ENCODE measurements around the gene STMN3.
"Not testable (repeated sequence)": the region's sequence is repeated elsewhere in the genome, so short reads cannot be mapped to it uniquely, and the experiment has no call there.

Gene STMN3

DNA sequence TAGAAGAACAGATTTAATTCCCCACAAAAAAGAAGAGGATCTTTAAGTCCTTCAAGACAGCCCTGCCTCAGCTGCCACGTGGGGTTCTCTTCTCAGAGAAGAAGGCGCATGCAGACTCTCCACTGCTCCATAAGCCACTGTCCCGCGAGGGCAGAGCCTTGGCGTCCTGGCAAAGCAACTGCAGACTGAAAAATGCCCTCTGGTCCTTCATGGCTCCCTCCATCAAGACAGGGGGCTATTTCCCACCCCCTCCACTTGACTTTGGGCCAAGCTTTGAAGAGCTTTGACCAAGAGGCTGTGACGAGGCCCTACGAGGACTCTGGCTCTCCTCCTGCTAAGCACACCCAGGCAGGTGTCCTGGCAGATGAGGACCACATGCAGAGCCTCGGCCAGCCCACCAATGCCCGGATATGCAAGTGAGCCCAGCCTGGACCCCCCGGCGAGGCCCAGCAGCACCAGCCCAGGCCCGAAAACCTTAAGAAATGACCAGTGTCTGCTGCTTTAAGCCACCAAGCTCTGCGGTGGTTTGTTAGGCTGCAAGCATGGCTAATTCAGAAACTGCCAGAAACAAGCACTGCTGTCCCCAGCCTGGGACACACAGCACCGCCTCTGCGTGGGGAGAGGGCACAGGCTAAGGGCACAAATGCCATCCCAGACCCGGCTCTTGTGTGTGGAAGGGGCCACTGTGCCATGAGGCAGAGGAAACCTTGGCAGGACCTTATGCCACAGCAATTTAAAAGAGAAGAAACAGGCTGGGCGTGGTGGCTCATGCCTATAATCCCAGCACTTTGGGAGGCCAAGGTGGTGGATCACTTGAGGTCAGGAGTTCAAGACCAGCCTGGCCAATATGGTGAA lies 42.4 kb downstream of the STMN3 start:
- DNase-seq (ENCODE audit: low spot score in 2 of 2) (no peak), ATAC-seq (no peak)
- no peaks in the 10 kb centered on the region for H3K9me3 Mint-ChIP-seq
- peaks cover 19% of the 10 kb centered on the region for H3K4me1 Mint-ChIP-seq
- H3K27ac Mint-ChIP-seq, result peak overlapping the region; percentile 69
- peaks cover 28% of the 10 kb centered on the region for H3K36me3 Mint-ChIP-seq
- no peak overlapping the region for H3K4me3 Mint-ChIP-seq

DNA sequence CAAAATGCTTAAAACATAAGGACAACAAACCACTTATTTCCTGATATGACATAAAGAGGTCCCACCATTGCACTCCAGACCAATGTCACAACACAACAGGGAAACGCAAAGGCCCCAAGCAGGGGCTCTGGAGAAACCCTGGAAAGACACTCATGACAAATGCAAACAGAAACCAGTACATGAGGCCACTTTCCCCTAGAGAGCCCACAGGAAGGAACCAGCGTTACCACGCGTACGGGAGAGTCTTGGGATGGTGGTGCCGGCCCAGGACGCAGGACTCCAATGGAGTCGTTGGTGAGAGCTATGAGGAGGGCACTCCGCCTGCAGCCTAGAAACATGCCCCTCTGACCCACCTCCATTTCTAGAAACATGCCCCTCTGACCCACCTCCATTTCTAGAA lies 46.5 kb downstream of the STMN3 start:
- Mint-ChIP-seq H3K4me1 (peaks cover 14% of the 10 kb centered on the region), H3K4me3 (no peak overlapping the region), H3K9me3 (no peaks in the 10 kb centered on the region), H3K36me3 (peaks cover 34% of the 10 kb centered on the region), H3K27ac (no peak overlapping the region)
- ATAC-seq, result no peak
- no peak for DNase-seq (ENCODE audit: low spot score in 2 of 2)

DNA sequence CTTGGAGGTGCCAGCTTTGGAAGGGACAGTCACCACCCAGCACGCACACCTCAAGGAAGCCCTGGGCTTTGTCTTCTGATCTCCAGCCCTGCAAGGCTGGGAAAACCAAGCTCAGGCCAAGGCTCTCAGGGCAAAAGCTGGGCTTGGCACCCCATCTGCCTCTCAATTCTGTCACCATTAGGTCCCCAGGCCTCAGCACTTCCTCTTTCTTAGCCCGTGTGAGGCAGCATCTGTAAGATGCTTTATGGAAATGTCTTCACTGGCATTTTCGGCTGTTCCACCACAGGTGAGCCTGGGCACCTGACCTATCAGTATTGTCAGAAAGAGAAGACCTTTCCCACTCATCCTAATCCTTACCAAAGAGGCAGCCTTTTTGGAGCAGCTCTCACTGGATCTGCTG lies 50.9 kb downstream of the STMN3 start:
- H3K27ac Mint-ChIP-seq, result peak overlapping the region; percentile 83
- DNase-seq (ENCODE audit: low spot score in 2 of 2) (no peak), ATAC-seq (no peak)
- H3K36me3 Mint-ChIP-seq, result peaks cover 74% of the 10 kb centered on the region
- peaks cover 14% of the 10 kb centered on the region for H3K4me1 Mint-ChIP-seq
- no peaks in the 10 kb centered on the region for H3K9me3 Mint-ChIP-seq
- no peak overlapping the region for H3K4me3 Mint-ChIP-seq

DNA sequence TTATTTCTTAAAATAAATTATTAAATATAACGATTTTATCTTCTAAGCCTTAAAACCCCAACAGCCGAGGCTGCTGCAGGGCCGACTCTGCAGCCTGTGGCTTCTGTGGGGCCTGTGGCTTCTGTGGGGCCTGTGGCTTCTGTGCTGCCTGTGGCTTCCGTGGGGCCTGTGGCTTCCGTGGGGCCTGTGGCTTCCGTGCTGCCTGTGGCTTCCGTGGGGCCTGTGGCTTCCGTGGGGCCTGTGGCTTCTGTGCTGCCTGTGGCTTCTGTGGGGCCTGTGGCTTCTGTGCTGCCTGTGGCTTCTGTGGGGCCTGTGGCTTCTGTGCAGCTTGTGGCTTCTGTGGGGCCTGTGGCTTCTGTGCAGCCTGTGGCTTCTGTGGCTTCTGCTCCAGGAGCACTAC lies 51.5 kb downstream of the STMN3 start:
- not testable (repeated sequence) for H3K4me3 Mint-ChIP-seq; H3K9me3 Mint-ChIP-seq; ATAC-seq; DNase-seq (ENCODE audit: low spot score in 2 of 2); H3K27ac Mint-ChIP-seq
- peaks cover 11% of the 10 kb centered on the region for H3K4me1 Mint-ChIP-seq
- peaks cover 80% of the 10 kb centered on the region for H3K36me3 Mint-ChIP-seq

DNA sequence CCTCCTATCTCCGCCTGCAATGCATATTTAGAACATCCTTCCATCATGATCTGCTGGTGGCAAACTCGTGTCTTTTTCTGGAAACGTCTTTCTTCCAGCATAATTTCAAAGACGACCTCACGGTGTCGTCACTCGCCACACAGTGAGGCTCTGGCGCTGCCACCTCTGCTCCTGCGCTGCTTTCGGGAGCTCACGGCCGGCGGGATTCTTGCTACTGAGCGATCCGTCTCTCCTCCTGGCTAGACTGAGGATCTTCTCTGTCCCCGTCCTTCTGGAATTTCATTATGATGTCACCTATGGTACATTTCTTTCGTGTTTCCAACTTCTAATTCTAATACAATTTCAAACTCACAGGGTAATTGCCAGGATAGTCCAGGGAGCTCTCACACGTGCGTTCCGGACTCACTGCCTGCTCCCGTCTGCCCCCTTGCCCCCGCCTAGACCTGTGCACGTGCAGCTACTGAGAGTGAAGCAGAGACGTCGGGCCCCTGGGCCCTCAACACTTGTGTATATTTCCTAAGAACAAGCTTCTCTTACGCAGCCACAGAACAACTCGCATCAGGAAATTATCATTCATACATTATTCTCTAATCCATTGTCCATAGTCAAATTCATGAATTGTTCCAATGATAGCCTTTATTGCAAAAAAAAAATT lies 53.7 kb downstream of the STMN3 start:
- H3K36me3 Mint-ChIP-seq, result peaks cover 89% of the 10 kb centered on the region
- no peak overlapping the region for H3K27ac Mint-ChIP-seq
- ATAC-seq, result no peak
- no peaks in the 10 kb centered on the region for H3K9me3 Mint-ChIP-seq
- H3K4me1 Mint-ChIP-seq, result peaks cover 7% of the 10 kb centered on the region
- no peak overlapping the region for H3K4me3 Mint-ChIP-seq
- DNase-seq (ENCODE audit: low spot score in 2 of 2), result no peak

DNA sequence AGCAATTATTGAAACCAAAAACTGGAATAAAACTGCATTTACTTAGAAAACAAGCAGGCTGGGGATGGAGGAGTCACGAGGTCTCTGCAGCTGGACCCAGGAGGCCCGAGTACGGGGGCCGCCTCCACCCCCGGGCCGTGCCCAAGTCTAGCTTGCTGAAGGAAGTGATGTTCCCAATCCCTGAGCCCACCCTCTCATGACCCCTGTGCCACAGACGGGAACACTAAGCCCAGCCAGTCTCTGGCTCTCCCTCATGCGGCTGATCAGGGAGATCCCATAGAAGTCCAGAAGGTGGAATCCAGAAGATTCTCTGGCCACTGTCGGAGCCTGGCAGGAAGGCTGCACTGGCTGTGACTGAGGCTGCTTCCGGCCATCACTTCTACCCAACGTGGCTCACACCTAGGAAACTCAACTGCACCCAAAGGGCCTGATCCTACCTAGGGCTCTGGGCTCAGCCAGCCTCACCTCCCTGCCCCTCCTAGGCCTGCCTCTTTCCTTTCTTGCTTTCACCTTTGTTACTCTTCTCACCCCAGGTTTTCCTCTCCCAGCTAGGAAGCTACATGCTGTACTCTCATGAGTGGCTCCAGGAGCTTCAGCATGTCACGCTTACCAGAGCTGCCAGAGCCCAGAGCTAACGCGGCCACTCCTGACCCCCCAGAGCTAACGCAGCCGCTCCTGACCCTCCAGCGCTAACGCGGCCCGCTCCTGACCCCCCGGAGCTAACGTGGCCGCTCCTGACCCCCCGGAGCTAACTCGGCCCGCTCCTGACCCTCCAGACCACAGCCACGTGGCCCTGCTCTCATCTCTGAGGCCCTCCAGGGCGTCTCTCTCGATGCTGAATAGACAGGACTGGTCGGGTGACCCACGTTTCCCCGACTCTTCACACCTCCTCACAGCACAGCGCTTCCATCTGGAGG lies 54.5 kb downstream of the STMN3 start:
- ATAC-seq (no peak), DNase-seq (ENCODE audit: low spot score in 2 of 2) (no peak)
- Mint-ChIP-seq H3K27ac (no peak overlapping the region), H3K9me3 (no peaks in the 10 kb centered on the region), H3K36me3 (peaks cover 82% of the 10 kb centered on the region), H3K4me1 (peaks cover 7% of the 10 kb centered on the region), H3K4me3 (no peak overlapping the region)

DNA sequence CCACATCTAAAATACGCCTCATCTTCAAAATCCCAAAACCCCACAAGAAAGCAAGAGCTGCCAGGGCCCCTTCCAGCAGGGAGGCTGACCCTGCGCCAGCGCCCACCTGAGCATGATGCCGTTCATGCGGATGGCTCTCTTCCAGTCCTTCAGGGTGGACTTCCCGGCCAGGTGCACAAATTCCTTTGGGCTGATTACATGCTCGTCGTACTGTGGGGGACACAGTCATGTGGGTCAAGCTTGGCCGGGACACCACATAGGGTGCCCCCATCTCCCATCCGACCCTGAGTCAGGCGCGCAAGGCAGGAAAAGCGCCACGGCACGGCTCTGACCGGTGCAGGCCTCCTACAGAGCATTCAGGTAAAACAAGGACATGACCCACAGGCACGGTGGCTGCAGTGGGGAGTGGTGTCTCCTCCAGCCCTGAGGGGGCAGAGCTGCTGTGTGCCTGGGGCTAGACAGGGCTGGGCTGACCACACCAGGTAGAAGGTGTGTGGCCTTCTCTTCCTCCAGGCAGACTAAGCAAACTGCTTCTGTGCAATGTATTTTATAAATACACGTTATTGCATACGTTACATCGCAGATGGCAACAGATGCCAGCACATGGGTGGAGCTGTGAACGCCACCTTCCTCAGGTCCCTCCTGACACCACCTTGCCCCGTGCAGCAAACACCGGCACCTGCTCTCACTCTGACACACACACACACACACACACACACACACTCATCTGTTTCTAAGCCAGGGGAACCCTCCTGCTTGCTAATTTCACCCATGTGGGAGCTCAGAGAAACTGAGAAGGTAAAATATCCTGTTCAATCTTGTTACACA lies 55.4 kb downstream of the STMN3 start:
- DNase-seq (ENCODE audit: low spot score in 2 of 2) (no peak), ATAC-seq (no peak)
- Mint-ChIP-seq H3K4me1 (peaks cover 4% of the 10 kb centered on the region), H3K4me3 (no peak overlapping the region), H3K27ac (no peak overlapping the region), H3K36me3 (peaks cover 82% of the 10 kb centered on the region), H3K9me3 (no peaks in the 10 kb centered on the region)

DNA sequence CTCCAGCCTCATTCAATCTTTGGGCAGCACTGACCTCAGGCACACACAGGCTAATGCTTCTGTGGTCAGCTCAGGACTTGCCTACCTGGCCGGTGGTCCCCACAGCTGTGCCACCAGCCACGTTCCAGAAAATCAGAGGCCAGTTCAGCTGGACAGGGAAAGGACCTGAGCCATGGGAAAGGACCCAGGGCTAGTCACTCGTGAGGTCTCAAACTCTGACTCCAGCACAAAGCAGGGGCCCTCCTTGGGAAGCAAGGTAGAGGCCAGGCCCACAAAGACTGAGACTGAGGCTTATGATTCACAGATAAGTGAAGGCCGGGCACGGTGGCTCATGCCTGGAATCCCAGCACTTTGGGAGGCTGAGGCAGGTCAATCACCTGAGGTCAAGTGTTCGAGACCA lies 56.8 kb downstream of the STMN3 start:
- no peak for ATAC-seq
- Mint-ChIP-seq H3K36me3 (peaks cover 72% of the 10 kb centered on the region), H3K27ac (no peak overlapping the region), H3K4me3 (no peak overlapping the region), H3K9me3 (no peaks in the 10 kb centered on the region), H3K4me1 (no peaks in the 10 kb centered on the region)
- no peak for DNase-seq (ENCODE audit: low spot score in 2 of 2)

DNA sequence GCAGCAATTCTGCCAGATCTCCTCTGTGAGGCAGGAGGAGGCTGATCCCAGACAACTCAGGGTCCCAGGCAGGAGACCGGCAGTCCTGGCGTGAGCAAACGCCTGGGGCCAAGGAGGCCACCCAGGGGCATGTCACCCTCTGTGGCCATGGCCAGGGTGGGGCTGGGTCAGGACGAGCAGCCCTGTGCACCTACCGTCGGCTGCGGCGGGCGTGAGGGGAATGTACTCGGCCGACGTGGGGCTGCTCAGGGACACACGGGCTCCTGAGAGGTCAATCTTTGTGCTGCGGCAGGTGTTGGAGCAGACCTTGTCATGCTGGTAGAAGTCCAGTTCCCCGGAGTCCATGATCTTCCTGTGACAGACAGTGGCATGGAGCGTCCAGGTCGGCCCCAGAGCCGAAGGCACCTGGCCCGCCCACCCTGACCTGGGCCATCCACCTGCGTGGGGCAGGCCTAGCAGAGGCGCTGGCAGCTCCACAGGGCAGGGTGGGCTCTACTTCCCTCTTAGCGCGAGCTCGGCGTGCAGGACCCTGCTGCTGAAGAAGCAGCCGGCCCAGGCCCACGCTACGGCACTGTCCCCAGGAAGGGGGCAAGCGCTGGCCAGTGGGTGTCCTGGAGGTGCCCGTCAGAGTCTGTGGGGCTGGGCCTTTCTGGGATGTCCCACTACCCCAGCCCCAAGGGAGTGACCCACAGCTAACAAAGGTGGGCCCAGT lies 57.7 kb downstream of the STMN3 start:
- no peak for DNase-seq (ENCODE audit: low spot score in 2 of 2)
- Mint-ChIP-seq H3K4me1 (no peaks in the 10 kb centered on the region), H3K9me3 (no peaks in the 10 kb centered on the region), H3K36me3 (peaks cover 69% of the 10 kb centered on the region), H3K27ac (no peak overlapping the region), H3K4me3 (no peak overlapping the region)
- no peak for ATAC-seq

DNA sequence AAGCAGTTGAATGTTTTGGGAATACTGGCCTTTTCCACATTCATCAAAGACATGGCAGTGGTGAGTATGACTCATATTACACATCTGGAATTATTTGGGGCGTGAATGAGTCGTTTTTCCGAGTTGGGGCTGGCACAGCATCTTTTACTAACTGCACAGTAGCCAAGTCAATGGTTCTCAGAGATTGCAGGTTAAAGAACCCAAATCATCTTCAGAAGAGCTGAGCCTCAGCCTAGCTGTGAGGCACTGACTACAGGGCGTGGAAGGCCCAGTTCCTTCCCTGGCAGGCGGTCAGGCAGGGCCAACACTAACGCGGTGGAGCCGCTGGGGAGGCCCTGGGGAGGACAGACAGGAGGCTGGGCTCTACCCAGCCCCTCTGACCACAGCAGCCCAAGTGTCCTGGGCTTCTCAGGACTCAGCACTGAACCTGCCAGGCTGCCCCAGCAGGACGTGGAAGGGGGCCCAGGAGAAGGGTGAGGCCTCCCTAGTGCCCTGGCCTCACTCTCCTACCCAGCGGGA lies 59.1 kb downstream of the STMN3 start:
- no peak overlapping the region for H3K27ac Mint-ChIP-seq
- H3K9me3 Mint-ChIP-seq, result no peaks in the 10 kb centered on the region

DNA sequence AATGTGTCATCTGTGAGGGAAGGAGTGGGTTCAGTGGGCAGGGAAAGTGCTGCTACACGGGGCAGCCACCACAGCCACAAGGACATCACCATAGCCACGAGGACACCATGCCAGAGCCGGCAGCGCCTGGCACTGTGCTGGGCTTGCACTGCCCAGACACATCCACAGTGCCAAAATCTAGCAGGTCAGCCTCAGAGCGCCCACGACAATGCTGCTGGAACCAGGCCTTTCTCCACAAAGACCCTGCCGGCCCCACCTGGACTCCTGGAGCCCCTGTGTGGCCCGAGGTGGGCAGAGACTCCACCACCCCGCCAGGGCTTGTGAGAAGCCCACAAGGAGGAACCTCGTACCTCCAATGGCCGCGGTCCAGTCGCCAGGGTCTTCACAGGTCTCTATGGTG lies 60.6 kb downstream of the STMN3 start:
- Mint-ChIP-seq H3K4me3 (no peak overlapping the region), H3K36me3 (peaks cover 58% of the 10 kb centered on the region)

More for the DNA sequence above, 59.1 kb downstream of the STMN3 start:
- DNase-seq (ENCODE audit: low spot score in 2 of 2), result no peak
- ATAC-seq, result no peak
- Mint-ChIP-seq H3K36me3 (peaks cover 66% of the 10 kb centered on the region), H3K4me1 (no peaks in the 10 kb centered on the region), H3K4me3 (no peak overlapping the region)

DNA sequence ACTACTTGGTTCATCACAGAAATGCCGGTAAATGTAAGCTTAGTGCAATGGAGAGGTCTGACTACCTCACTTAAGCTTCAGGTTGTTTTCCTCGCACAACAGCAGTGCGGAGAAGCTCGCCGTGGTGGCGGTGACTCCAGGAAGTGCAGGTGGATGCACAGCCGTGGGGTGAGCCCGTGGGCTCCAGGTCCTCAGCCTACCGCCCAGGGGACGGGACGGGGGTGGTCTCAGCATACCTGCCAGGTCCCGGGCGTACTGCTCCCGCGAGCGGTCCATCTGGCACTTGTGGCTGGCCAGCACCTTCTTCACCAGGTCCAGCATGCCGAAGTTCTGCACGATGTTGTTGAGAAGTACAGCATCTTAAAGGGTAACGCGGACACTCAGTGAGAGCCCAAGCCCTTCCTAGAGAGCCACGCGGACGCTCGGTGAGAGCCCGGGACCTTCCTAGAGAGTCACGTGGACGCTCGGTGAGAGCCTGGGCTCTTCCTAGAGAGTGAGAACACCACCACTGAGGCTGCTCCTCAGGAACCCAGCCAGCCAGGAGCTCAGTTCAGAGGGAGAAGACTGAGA lies 61.4 kb downstream of the STMN3 start:
- no peak overlapping the region for H3K27ac Mint-ChIP-seq
- H3K4me1 Mint-ChIP-seq, result no peaks in the 10 kb centered on the region
- H3K9me3 Mint-ChIP-seq, result no peaks in the 10 kb centered on the region
- no peak for ATAC-seq
- peaks cover 55% of the 10 kb centered on the region for H3K36me3 Mint-ChIP-seq
- H3K4me3 Mint-ChIP-seq, result no peak overlapping the region
- no peak for DNase-seq (ENCODE audit: low spot score in 2 of 2)

More for the DNA sequence above, 60.6 kb downstream of the STMN3 start:
- H3K9me3 Mint-ChIP-seq, result no peaks in the 10 kb centered on the region
- H3K4me1 Mint-ChIP-seq, result no peaks in the 10 kb centered on the region
- DNase-seq (ENCODE audit: low spot score in 2 of 2) (no peak), ATAC-seq (no peak)
- no peak overlapping the region for H3K27ac Mint-ChIP-seq

DNA sequence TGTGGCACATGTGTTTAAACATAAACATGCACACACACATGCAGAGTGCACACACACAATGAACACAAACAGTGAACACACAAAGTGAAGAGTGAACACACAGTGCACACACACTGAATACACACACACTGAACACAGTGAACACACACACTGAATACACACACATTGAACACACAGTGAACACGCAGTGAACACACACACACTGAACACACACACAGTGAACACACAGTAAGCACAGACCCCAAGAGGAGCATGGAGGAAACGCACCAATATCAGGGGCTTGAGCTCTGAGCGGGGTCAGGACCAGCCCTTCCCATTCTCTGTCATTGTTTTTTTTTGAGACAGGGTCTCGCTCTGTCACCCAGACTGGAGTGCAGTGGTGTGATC lies 62.1 kb downstream of the STMN3 start:
- H3K4me3 Mint-ChIP-seq, result no peak overlapping the region
- H3K27ac Mint-ChIP-seq, result no peak overlapping the region
- DNase-seq (ENCODE audit: low spot score in 2 of 2), result no peak
- no peak for ATAC-seq
- H3K4me1 Mint-ChIP-seq, result no peaks in the 10 kb centered on the region
- H3K36me3 Mint-ChIP-seq, result peaks cover 50% of the 10 kb centered on the region
- no peaks in the 10 kb centered on the region for H3K9me3 Mint-ChIP-seq

All from stimulated activated effector memory CD8-positive, alpha-beta T cell treated with anti-CD3 and anti-CD28 coated beads, Interleukin-12 subunit alpha, Interleukin-12 subunit beta, amount 100 ng/mL, for 72 hours (primary cell).